DOHH2 (cell line): ENCODE data around the gene PLXNA2.

Source experiments
- H3F3A ChIP-seq: fragments of 200-600 bp; sonication (generic), shearing (Covaris generic); 2 replicates; pipeline ENCODE4 v1.6.0; 2016; ENCODE audit warnings: antibody characterized with exemption, mild to moderate bottlenecking; ENCODE audit not compliant: control insufficient read depth, insufficient read depth
- H3K27ac ChIP-seq: fragments of 200-600 bp; sonication (generic); 2 replicates; pipeline ENCODE4 v1.5.1; 2014; ENCODE audit warnings: low read depth, mild to moderate bottlenecking, low read length, moderate library complexity
- H3K27me3 ChIP-seq: fragments of 200-600 bp; sonication (generic); 2 replicates; pipeline ENCODE4 v1.6.1; 2014; ENCODE audit warnings: mild to moderate bottlenecking, low read length, mixed read lengths; ENCODE audit not compliant: control insufficient read depth
- H3K36me3 ChIP-seq: fragments of 200-600 bp; sonication (generic); 2 replicates; pipeline ENCODE4 v1.6.1; 2014; ENCODE audit warnings: mild to moderate bottlenecking, low read length, moderate library complexity, mixed read lengths; ENCODE audit not compliant: control insufficient read depth
- H3K4me1 ChIP-seq: fragments of 200-600 bp; sonication (generic); 2 replicates; pipeline ENCODE4 v1.6.1; 2014; ENCODE audit warnings: mild to moderate bottlenecking, low read length, mixed read lengths; ENCODE audit not compliant: control insufficient read depth
- H3K4me2 ChIP-seq: fragments of 200-600 bp; sonication (generic); 2 replicates; pipeline ENCODE4 v1.6.0; 2014; ENCODE audit warnings: mild to moderate bottlenecking, low read length, moderate library complexity
- H3K4me3 ChIP-seq: fragments of 200-600 bp; sonication (generic); 2 replicates; pipeline ENCODE4 v1.5.1; 2014; ENCODE audit warnings: mild to moderate bottlenecking, low read length, mixed read lengths
- H3K79me2 ChIP-seq: fragments of 200-600 bp; sonication (generic); 2 replicates; pipeline ENCODE4 v1.6.1; 2014; ENCODE audit warnings: mild to moderate bottlenecking, low read length, mixed read lengths; ENCODE audit not compliant: control insufficient read depth
- H3K9me2 ChIP-seq: fragments of 200-600 bp; sonication (generic); replicated peaks from 2 replicates; pipeline ENCODE4 v1.6.1; 2014; ENCODE audit warnings: mild to moderate bottlenecking, low read length, mixed read lengths; ENCODE audit not compliant: control insufficient read depth
- H3K9me3 ChIP-seq: fragments of 200-600 bp; sonication (generic); 2 replicates; pipeline ENCODE4 v1.6.1; 2014; ENCODE audit warnings: antibody characterized with exemption, low read length, mixed read lengths; ENCODE audit not compliant: control insufficient read depth, insufficient read depth
- H4K20me1 ChIP-seq: fragments of 200-600 bp; sonication (generic); 2 replicates; pipeline ENCODE4 v1.6.0; 2014; ENCODE audit warnings: low read depth, mild to moderate bottlenecking, antibody characterized with exemption, low read length, moderate library complexity; ENCODE audit not compliant: control insufficient read depth, insufficient read depth
- EZH2phosphoT487 ChIP-seq: fragments of 200-600 bp; sonication (generic); IDR thresholded peaks from 2 replicates; pipeline ENCODE4 v1.6.1; 2017; ENCODE audit warnings: borderline replicate concordance, mild to moderate bottlenecking, antibody characterized with exemption, low read length, moderate library complexity, mixed read lengths
- TF ChIP-seq, protein P1 (sequence below): fragments of 200-600 bp; sonication (generic); IDR thresholded peaks from one replicate; pipeline ENCODE4 v1.5.1; 2014; ENCODE audit warnings: antibody characterized with exemption, mild to moderate bottlenecking, low read depth, low read length; ENCODE audit not compliant: poor library complexity, severe bottlenecking

PLXNA2 gene

DNA sequence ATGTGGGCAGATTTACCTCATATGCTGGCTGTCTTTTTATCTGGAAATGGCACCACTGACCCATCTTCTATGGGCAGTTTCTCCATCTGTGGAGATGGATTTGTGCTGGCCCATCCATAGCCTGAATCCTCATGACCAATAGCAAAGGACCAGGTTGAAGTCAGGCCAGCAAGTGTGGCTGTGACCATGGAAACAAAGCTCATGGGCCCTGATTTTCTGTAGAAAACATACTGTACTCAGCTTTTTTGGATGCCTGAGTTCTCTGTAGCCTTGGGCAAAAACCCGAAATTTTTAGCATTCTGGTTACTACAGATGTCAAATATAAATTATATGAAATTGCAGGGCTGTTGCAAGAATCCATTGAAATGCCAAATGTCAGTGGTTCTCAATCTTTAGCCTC is 155.0 kb downstream of the PLXNA2 start:
- Histone ChIP-seq H3K9me3 (no peaks in the 10 kb centered on the region), H3K4me1 (no peaks in the 10 kb centered on the region), H3K79me2 (no peaks in the 10 kb centered on the region), H3F3A (no peaks in the 10 kb centered on the region), H3K9me2 (no peaks in the 10 kb centered on the region), H3K4me3 (no peak overlapping the region), H3K27me3 (no peaks in the 10 kb centered on the region; the same call in 1 of the 2 replicates), H3K27ac (no peak overlapping the region), H4K20me1 (no peaks in the 10 kb centered on the region), H3K4me2 (no peak overlapping the region), H3K36me3 (no peaks in the 10 kb centered on the region)
- TF ChIP-seq EZH2phosphoT487 = no peak
- TF ChIP-seq, protein P1, sequence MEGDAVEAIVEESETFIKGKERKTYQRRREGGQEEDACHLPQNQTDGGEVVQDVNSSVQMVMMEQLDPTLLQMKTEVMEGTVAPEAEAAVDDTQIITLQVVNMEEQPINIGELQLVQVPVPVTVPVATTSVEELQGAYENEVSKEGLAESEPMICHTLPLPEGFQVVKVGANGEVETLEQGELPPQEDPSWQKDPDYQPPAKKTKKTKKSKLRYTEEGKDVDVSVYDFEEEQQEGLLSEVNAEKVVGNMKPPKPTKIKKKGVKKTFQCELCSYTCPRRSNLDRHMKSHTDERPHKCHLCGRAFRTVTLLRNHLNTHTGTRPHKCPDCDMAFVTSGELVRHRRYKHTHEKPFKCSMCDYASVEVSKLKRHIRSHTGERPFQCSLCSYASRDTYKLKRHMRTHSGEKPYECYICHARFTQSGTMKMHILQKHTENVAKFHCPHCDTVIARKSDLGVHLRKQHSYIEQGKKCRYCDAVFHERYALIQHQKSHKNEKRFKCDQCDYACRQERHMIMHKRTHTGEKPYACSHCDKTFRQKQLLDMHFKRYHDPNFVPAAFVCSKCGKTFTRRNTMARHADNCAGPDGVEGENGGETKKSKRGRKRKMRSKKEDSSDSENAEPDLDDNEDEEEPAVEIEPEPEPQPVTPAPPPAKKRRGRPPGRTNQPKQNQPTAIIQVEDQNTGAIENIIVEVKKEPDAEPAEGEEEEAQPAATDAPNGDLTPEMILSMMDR = no peak

DNA sequence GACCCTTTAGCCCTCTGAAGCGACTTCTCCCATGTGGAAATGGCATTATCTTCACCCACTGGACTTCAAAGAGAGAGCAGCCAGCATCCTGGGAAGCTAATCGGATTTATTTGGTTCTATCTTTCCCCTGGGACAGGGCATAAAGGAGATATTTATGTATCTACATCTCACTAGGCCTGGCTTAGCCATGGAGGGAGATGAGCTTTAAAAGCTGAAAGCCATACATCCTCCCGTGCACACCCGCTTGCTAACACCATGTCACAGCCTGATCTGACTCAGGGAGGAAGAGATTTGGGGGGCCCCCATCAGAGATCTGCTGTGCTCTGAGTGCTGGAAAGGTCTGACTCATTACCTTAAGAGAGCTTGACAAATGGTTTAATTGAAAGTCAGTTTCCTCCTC is 155.9 kb downstream of the PLXNA2 start:
- H3K4me2 ChIP-seq = no peak overlapping the region
- no peak overlapping the region for H3K27ac ChIP-seq
- no peak for TF ChIP-seq EZH2phosphoT487
- TF ChIP-seq, protein P1 = no peak
- H4K20me1 ChIP-seq = no peaks in the 10 kb centered on the region
- H3K79me2 ChIP-seq = no peaks in the 10 kb centered on the region
- no peak overlapping the region for H3K4me3 ChIP-seq
- H3K36me3 ChIP-seq = no peaks in the 10 kb centered on the region
- no peaks in the 10 kb centered on the region for H3K9me2 ChIP-seq
- H3K4me1 ChIP-seq = no peaks in the 10 kb centered on the region
- H3F3A ChIP-seq = no peaks in the 10 kb centered on the region
- no peaks in the 10 kb centered on the region for H3K9me3 ChIP-seq
- H3K27me3 ChIP-seq = no peaks in the 10 kb centered on the region; the same call in 1 of the 2 replicates

DNA sequence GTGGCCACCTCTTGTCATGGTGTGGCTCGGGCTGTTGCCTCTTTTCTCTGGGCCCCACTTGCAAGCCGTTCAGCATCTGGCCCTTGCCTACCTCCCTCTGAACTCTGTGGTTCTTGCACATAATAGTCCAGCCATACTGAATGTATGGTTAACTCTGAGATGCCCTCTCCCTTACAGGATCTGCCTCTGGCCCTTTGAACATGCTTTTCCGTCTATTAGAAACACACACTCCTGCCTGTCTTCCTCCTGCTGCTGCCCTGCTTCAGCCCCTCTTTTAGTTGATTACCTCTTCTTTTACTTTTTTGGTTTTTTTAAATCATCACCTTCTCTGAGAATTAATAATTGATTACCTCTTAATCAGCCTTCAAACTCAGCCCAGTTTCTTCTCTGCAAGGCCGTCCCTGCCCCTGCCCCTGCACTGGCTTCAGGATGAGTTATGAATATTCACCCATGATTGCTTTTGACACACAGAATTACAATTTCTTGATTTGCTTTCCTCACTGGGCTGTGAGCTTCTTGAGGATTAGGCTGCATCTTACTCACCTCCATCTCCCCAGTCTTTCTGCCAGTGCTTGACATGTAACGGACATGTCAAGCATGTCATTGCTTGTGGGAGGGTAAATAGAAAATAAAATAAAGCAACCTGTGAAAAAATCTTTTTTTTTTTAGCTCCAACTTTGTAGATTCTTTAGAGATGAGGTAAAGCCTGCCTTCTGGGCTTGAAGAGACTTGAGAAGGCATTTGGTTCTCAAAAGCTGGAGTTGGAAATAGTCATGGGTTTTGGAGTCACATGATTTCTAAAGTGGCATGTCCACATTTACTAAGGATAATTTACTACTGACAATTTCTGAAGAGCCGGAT is 158.3 kb downstream of the PLXNA2 start:
- Histone ChIP-seq H3K27ac (no peak overlapping the region), H4K20me1 (no peaks in the 10 kb centered on the region), H3K4me3 (no peak overlapping the region), H3K36me3 (no peaks in the 10 kb centered on the region), H3K27me3 (no peaks in the 10 kb centered on the region; the same call in 1 of the 2 replicates), H3F3A (no peaks in the 10 kb centered on the region), H3K9me3 (no peaks in the 10 kb centered on the region), H3K4me1 (no peaks in the 10 kb centered on the region), H3K79me2 (no peaks in the 10 kb centered on the region), H3K9me2 (no peaks in the 10 kb centered on the region), H3K4me2 (no peak overlapping the region)
- TF ChIP-seq, protein P1 = no peak
- no peak for TF ChIP-seq EZH2phosphoT487
